Stomach smooth muscle (tissue), 2 donors: ENCODE measurements around the gene ZFP2.
"Not testable (repeated sequence)": the region's sequence is repeated elsewhere in the genome, so short reads cannot be mapped to it uniquely, and the experiment has no call there.

Experiments
- H3K27ac ChIP-seq: one replicate; pipeline ENCODE4 v1.7.0; 2013; ENCODE audit warnings: mild to moderate bottlenecking, low read length, inconsistent platforms
- H3K27me3 ChIP-seq, 2 donors: one replicate each; pipeline ENCODE4 v1.7.0; 2013; ENCODE audit warnings: low read length in 2 of 2; ENCODE audit not compliant: insufficient read depth in 2 of 2, control insufficient read depth in 1 of 2
- H3K36me3 ChIP-seq, 2 donors: one replicate each; pipeline ENCODE4 v1.7.0; 2013; ENCODE audit warnings: low read length in 2 of 2; ENCODE audit not compliant: control insufficient read depth in 2 of 2, insufficient read depth in 2 of 2
- H3K4me1 ChIP-seq: one replicate; pipeline ENCODE4 v1.7.0; 2013; ENCODE audit warnings: low read length; ENCODE audit not compliant: control insufficient read depth, insufficient read depth
- H3K4me3 ChIP-seq, 2 donors: one replicate each; pipeline ENCODE4 v1.7.0; 2013; ENCODE audit warnings: low read length in 2 of 2
- H3K9ac ChIP-seq, 2 donors: one replicate each; pipeline ENCODE4 v1.7.0; 2013; ENCODE audit warnings: low read length in 2 of 2, mild to moderate bottlenecking in 1 of 2
- H3K9me3 ChIP-seq, 2 donors: one replicate each; pipeline ENCODE4 v1.7.0; 2013; ENCODE audit warnings: low read length in 2 of 2; ENCODE audit not compliant: control insufficient read depth in 2 of 2
- donor health status: healthy.
- donor health status: Pancreatic carcinoma.

Gene ZFP2

GRCh38 chr5:178872302-178872701 lies 23.4 kb upstream of the ZFP2 start:
- H3K27ac ChIP-seq: no peak overlapping the region
- no peak overlapping the region for H3K4me3 ChIP-seq
- peaks cover 0 to 17% of the 10 kb centered on the region in 2 donors for H3K9me3 ChIP-seq
- H3K4me1 ChIP-seq: peaks cover under 1% of the 10 kb centered on the region
- H3K27me3 ChIP-seq: no peaks in the 10 kb centered on the region
- peaks cover 39 to 47% of the 10 kb centered on the region in 2 donors for H3K36me3 ChIP-seq
- H3K9ac ChIP-seq: no peak overlapping the region

- H3K4me3 ChIP-seq, H3K9ac ChIP-seq, H3K4me1 ChIP-seq, H3K27me3 ChIP-seq, H3K27ac ChIP-seq: not testable (repeated sequence)
- H3K36me3 ChIP-seq: peaks cover 32 to 36% of the 10 kb centered on the region in 2 donors
- H3K9me3 ChIP-seq: peaks cover 22 to 38% of the 10 kb centered on the region in 2 donors
Measured at GRCh38 chr5:178883115-178883694, 12.5 kb upstream of the ZFP2 start.

- Histone ChIP-seq H3K4me3 (peak overlapping the region in 1 of 2 donors; percentile 28), H3K9ac (no peak overlapping the region), H3K9me3 (peaks cover 22 to 39% of the 10 kb centered on the region in 2 donors), H3K36me3 (peaks cover 31 to 36% of the 10 kb centered on the region in 2 donors), H3K4me1 (no peaks in the 10 kb centered on the region), H3K27ac (no peak overlapping the region), H3K27me3 (no peaks in the 10 kb centered on the region)
Measured at GRCh38 chr5:178883815-178884430, 11.8 kb upstream of the ZFP2 start.

DNA sequence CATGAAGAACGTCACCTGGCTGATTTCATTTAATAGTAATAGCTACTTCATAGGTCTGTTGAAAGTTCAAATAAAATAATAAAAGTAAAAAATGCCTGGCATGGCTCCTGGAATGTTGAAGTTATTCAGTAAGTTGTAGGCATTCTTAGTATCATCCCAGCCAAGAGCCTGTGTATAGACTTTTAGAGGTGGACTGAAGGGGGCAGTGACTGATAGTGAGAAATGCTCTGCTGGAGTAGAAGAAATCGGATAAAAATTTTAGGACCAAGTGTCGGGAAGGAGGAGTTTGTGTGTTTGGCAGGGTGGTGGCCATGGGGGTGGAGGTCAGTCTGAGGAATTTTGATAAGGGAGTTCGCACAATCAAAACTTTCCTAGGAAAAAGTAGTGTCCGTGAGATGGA lies 3.6 kb downstream of the ZFP2 start:
- peaks cover 0 to 2% of the 10 kb centered on the region in 2 donors for H3K36me3 ChIP-seq
- H3K4me1 ChIP-seq: peaks cover 4% of the 10 kb centered on the region
- H3K4me3 ChIP-seq: no peak overlapping the region
- H3K9ac ChIP-seq: no peak overlapping the region
- peaks cover 3% of the 10 kb centered on the region in 2 donors for H3K9me3 ChIP-seq
- H3K27ac ChIP-seq: no peak overlapping the region
- no peaks in the 10 kb centered on the region for H3K27me3 ChIP-seq

DNA sequence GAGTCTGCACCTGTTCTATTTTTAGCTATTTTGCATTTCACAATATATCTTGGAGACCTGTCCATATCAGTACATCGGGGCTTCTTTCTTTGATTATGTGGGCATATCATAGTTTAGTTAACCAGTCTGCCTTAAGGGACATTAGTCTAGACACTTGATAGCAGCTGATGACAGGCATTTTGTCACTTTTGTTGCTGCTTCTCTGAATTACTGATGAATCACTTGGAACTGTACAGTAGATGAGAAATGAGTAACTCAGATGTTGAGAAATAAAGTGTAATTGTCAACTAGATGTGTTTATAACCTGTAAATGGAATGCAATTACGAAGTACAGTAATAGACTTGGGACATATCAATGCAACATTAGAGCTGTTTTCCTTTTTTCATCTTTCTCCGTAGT lies 7.1 kb downstream of the ZFP2 start:
- no peak overlapping the region for H3K4me3 ChIP-seq
- H3K36me3 ChIP-seq: peaks cover 4 to 6% of the 10 kb centered on the region in 2 donors
- H3K9ac ChIP-seq: no peak overlapping the region
- no peak overlapping the region for H3K27ac ChIP-seq
- H3K4me1 ChIP-seq: no peaks in the 10 kb centered on the region
- H3K9me3 ChIP-seq: peaks cover 3 to 6% of the 10 kb centered on the region in 2 donors
- no peaks in the 10 kb centered on the region for H3K27me3 ChIP-seq

- no peaks in the 10 kb centered on the region for H3K4me1 ChIP-seq
- no peaks in the 10 kb centered on the region for H3K27me3 ChIP-seq
- no peak overlapping the region for H3K9ac ChIP-seq
- H3K36me3 ChIP-seq: peaks cover 32 to 44% of the 10 kb centered on the region in 2 donors
- peak overlapping the region in 1 of 2 donors; percentile 16 for H3K4me3 ChIP-seq
- H3K9me3 ChIP-seq: peaks cover 63 to 86% of the 10 kb centered on the region in 2 donors
- H3K27ac ChIP-seq: no peak overlapping the region
Measured at GRCh38 chr5:178931846-178932760, 36.4 kb downstream of the ZFP2 start.

DNA sequence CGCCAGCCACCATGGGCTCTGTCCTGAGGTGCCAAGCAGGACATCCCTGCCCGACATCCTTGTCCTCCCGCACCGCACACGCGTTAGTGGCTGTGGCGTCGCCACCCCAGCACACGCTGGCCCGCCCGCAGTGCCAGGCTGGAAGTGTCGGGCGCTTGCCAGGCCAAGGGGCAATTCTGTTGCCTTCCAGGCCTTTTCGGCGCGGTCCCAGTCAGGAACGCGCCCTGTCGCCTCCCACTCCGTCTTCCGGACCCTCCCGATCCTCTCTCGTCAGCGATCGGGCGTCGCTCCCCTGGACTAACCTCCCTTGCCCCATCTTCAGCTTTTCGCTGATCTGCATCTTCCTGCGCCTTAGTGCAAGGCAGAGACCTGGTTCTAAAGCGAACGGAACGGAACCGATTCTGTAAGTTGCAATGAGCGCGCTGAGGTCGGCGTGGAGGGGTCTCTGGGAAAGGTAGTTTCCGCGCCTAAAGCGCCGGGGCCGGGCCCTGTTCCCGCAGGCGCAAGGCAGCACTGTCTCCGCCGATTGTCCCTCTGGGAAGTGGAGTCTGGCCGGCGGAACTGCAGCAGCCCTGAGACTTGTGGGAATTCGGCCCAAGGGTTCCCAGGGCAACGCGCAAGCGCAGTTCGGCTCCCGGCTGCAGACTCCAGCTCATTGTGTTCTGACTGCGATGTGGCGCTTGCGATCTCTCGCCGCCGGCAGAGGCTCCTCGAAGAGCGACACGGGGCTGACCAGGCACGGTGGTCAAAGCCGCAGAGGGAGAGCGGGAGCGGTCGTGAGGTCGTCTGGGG lies 45.1 kb downstream of the ZFP2 start, which contains the start of gene ZNF454:
Gene ZNF454, plus strand, starts transcription at position 630 of the 792 bp plus-strand sequence. CDS start 1,594 bp downstream, outside the sequence.
- peaks cover 25 to 29% of the 10 kb centered on the region in 2 donors for H3K9me3 ChIP-seq
- peaks cover 18% of the 10 kb centered on the region for H3K4me1 ChIP-seq
- H3K36me3 ChIP-seq: peaks cover 0 to 7% of the 10 kb centered on the region in 2 donors
- H3K27ac ChIP-seq: peak within 1 kb of the TSS; percentile 84
- peak within 1 kb of the TSS; percentile 65 to 91 for H3K9ac ChIP-seq
- H3K4me3 ChIP-seq: peak within 1 kb of the TSS; percentile 91 to 95
- no peaks in the 10 kb centered on the region for H3K27me3 ChIP-seq

- H3K27me3 ChIP-seq: no peaks in the 10 kb centered on the region
- H3K9ac ChIP-seq: peak overlapping the region; percentile 58 to 74
- H3K36me3 ChIP-seq: peaks cover 0 to 13% of the 10 kb centered on the region in 2 donors
- peaks cover 20 to 25% of the 10 kb centered on the region in 2 donors for H3K9me3 ChIP-seq
- H3K4me3 ChIP-seq: peak overlapping the region; percentile 91 to 95
- peak overlapping the region; percentile 84 for H3K27ac ChIP-seq
- H3K4me1 ChIP-seq: peaks cover 18% of the 10 kb centered on the region
Measured at GRCh38 chr5:178941361-178941760, 45.6 kb downstream of the ZFP2 start.

DNA sequence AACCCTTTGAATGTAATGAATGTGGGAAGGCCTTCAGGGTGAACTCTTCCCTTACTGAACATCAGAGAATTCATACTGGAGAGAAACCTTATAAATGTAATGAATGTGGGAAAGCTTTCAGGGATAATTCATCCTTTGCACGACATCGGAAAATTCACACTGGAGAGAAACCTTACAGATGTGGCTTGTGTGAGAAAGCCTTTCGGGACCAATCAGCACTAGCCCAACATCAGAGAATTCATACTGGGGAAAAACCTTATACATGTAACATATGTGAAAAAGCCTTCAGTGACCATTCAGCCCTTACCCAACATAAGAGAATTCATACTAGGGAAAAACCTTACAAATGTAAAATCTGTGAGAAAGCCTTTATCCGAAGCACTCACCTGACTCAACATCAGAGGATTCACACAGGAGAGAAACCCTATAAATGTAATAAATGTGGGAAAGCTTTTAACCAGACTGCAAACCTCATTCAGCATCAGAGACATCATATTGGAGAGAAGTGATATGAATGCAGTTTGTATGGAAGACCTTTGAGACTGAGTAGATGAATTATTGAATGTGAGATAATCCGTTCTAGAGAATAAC lies 69.8 kb downstream of the ZFP2 start:
- Histone ChIP-seq H3K27ac (no peak overlapping the region), H3K9me3 (peaks cover 55 to 78% of the 10 kb centered on the region in 2 donors), H3K36me3 (peaks cover 20 to 31% of the 10 kb centered on the region in 2 donors), H3K9ac (no peak overlapping the region), H3K4me3 (peak overlapping the region in 1 of 2 donors; percentile 57), H3K4me1 (no peaks in the 10 kb centered on the region), H3K27me3 (no peaks in the 10 kb centered on the region)
